NCI-H2171 (cell line): Measurements from ENCODE around the gene CHRNA9.
"Not testable (repeated sequence)": the region's sequence is repeated elsewhere in the genome, so short reads cannot be mapped to it uniquely, and the experiment has no call there.

Experiments
- DNase-seq: peaks from one replicate; lab custom pipeline; 2025; lab: John Stamatoyannopoulos, UW

CHRNA9 gene, protein sequence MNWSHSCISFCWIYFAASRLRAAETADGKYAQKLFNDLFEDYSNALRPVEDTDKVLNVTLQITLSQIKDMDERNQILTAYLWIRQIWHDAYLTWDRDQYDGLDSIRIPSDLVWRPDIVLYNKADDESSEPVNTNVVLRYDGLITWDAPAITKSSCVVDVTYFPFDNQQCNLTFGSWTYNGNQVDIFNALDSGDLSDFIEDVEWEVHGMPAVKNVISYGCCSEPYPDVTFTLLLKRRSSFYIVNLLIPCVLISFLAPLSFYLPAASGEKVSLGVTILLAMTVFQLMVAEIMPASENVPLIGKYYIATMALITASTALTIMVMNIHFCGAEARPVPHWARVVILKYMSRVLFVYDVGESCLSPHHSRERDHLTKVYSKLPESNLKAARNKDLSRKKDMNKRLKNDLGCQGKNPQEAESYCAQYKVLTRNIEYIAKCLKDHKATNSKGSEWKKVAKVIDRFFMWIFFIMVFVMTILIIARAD

DNA sequence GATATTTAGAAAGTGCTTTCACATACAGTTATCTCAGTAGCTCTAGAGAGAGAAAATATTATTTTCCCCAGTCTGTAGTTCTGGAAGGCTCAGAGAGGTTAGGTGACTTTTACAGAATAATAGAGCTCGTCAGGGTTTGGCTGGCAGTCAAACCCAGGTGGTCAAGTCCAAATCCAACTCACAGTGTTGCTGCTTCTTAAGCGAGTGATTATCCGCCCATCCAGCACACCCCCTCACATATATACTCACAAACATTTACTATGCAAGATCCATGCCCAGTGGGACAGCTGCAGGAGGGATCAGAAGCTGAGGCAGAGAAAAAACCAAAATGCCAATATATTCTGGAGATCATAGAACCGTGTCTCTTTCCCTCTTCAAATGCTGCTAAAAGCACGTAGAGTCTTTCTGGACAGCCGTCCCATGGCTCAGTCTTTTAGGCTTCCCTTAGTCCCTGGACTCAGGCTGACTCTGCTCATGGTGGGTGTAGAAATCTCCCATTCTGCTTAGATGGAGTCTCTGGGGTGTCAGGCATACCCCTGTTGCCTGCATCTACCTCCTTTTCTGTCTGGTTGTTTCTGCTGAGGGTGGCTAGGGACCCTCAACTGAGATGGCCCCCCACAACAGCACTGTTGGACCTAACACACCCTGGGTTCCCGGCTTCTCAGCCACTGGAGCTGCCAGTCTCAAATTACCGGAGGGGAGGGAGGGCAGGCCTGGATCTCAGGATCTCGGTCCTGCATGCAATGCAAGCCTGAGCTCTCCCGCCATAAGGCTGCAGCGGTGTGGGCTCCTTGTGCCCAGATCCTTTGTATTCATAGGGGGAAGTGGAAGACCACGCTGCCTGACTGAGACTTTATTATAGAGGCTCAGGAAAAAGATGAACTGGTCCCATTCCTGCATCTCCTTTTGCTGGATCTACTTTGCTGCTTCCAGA, at the start of gene CHRNA9:
Gene CHRNA9, plus strand, starts transcription at position 743 of the 934 bp plus-strand sequence. Its CDS starts 135 bp downstream, at position 878.
- DNase-seq: no peak

DNA sequence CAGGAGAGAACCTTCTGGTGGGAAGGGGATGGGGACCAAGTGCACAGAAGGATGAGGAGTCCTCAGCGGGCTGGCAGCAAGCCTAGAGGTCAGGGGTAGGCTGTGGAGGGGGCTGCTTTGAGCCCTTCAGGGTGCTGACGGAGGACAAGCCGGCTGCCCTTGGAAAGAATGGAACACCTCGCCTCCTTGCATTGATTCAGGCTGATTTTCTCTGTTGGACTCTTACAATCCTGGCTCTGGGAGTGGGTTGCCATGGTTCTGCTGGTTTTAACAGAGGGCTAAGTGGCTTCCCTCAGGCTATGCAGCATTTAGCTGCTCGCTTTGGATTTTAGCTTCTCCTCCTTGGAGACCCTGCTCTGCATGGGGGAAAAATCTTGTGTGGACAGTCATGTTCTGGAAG, 49.4 kb upstream of the CHRNA9 start:
- no peak for DNase-seq

DNA sequence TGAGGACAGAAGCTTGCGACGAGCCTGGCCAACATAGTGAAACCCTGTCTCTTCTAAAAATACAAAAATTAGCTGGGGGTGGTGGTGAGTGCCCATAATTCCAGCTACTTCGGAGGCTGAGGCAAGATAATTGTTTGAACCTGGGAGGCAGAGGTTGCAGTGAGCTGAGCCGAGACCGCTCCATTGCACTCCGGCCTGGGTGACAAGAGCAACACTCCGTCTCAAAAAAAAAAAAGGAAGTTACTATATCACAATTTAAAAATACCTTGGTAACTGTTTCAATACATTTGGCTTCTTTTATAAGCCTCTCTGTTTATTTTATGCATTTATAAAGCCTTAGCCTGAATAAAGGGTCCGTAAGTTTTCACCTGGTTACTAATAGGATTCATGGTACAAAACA, 46.6 kb upstream of the CHRNA9 start:
- no peak for DNase-seq

GRCh38 chr4:40289366-40290188, 45.6 kb upstream of the CHRNA9 start:
- DNase-seq: no peak

DNA sequence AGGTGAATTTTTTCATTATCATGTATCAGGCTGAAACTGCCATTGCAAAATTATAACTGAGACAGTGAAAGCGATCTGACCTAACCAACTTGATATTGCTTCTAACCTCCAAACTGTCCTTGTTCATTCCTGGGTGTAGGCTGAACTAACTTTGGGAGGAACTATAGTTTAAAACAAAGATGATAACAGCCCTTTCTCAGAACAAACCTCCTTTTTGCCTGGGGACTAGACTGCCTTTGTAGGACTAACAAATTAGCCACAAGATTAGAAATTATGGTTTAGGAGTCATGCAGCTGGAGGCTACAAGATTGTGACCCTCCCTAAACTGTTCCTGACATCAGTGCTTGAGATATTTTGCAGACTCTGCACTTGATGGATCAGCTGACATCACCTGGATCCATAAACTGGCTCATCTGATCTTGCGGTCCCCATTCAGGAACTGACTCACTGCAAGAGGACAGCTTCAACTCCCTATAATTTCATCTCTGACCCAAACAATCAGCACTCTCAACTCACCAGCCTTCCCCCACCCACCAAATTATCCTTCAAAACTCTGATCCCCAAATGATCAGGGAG, 44.4 kb upstream of the CHRNA9 start:
- not testable (repeated sequence) for DNase-seq

GRCh38 chr4:40292313-40292759, 42.8 kb upstream of the CHRNA9 start:
- DNase-seq: no peak

DNA sequence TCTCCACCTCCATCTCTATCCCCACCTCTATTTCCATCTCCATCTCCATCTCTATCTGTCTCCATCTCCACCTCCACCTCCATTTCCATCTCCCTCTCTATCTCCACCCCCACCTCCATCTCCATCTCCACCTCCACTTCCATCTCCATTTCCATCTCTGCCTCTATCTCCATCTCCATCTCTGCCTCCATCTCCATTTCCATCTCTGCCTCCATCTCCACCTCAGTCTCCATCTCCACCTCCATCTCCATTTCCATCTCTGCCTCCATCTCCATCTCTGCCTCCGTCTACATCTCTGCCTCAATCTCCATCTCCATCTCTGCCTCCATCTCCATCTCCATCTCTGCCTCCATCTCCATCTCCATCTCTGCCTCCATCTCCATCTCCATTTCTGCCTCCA, 40.8 kb upstream of the CHRNA9 start:
- DNase-seq: no peak

- DNase-seq: not testable (repeated sequence)
These were observed 40.1 kb upstream of the CHRNA9 start for GRCh38 chr4:40295030-40295429.

GRCh38 chr4:40295572-40295971, 39.6 kb upstream of the CHRNA9 start:
- no peak for DNase-seq

DNA sequence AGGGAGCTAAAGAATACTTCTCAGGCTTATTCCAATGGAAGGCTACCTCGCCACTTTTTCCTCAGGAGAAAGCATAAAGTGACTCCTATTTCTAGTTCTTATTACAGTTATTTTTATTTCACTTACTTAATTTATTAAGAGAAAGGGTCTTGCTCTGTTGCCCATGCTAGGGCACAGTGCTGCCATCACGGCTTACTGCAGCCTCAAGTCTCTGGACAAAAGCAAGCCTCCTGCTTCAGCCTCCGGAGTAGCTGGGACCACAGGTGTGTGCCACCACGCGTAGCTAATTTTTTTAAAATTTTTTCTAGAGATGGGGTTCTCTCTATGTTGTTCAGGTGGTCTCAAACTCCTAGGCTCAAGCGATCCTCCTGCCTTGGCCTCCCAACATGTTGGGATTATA, 36.0 kb upstream of the CHRNA9 start:
- DNase-seq: no peak

DNA sequence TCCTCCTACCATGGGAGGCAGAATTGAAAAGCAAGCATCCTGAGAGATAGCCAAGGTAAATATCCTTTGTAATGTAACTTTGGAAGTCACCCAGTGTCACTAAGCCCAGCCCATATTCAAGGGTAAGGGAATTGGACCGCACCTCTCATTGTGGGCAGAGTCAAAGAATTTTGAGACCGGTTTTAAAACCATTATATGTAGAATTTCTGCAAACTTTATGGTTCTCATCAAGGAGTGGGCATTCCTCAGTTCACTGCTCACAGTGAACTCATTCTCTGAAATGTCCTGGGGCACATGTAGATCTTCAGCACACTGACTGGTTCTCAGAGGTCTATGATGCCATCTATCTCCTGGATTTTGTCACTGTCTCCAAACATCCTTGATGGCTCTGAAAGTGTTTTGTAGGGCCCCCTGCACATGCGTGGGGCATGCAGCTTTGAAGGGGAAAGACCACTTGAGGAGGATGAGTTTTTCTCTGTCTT, 35.3 kb upstream of the CHRNA9 start:
- DNase-seq: no peak

GRCh38 chr4:40300371-40301162, 34.6 kb upstream of the CHRNA9 start:
- DNase-seq: no peak

DNA sequence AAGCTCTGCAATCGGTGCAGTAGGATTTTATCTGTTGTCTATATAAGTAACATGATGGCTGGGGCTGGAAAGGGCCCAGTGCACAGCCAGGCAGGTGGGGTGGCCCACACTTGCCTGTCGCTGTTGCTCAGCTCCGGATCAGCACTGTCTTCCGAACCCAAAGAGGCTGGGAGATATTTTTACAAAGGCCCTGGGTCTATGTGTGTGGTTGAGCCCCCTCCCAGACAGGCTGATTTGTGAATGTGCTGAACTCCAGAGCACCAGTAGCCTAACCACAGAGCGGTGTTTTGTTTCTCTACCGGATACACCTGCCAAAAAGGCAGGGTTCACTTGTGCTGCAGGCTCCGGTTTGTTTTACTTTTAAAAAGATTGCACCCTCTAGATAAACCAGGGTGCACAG, 33.5 kb upstream of the CHRNA9 start:
- no peak for DNase-seq

DNA sequence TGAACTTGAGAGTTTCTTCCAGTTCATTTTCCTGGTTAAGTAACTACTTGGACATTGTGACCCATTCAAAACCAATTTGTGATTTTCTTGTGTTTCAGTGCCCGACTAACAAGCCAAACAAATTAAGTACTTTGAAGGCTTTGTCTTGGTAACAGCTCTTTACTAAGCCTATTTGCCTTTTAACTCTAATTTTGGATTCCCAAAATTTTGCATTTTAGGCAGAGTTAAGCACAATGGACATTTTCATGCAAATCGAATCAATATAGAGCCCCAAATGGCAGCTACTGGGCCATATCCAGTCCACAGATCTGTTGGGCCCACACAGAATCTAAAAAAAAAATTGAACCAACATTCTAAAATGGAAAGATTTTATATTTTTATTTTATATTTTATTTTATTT, 31.4 kb upstream of the CHRNA9 start:
- DNase-seq: no peak

DNA sequence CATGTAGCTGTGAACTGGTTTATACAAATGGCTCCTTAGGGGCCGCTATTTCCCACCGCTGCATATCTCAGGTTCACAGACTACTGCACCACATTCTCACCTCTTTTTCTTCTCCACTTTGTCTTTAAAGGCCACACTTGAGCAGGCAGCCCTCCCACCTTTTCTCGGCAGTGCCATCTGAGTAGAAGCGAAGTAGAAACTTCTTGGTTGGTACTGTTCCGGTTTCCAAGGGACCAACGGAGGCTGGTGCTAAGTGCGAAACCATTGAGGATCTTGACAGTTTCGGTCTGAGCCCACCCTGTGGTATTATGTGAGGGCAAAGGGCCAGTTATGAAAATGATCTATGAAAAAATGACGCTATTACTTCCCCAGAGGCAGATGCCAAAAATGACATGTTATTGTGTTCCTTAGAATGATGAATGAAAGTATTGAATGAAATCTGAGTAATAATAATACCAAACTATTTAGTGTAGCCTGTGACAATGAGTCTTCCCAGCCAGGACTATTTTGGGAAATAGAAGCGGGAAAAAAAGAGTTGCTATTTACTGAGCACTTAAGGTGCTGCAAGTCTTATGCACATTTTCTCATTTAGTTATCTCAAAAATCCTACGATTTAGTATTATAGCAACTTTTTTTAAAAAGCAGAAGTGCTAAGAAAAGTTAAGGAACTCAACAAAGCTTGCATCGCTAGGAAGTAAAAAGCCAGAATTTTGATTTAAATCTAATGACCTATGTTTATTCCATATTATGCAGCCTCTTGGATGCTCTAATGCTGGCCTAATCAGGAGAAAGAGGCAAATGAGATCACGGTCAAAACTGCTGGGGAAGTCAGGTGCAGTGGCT, 29.6 kb upstream of the CHRNA9 start:
- DNase-seq: no peak

DNA sequence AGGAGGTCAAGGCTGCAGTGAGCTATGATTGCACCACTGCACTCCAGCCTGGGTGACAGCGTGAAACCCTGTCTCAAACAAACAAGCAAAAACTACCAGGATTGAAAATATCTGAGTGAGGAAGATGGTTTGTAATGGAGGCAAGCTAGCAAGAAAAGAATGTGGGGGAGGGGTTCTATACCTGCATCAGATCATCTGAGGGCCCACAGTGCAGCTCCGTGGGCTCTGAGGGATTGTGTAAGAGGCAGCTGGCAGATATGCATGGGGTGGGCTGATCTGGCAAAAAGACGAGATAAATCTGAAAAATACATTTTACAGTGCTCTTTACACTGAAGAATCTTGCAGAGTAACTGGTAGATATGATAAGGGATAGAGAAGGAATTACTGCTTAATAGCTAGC, 28.9 kb upstream of the CHRNA9 start:
- no peak for DNase-seq

GRCh38 chr4:40306976-40307375, 28.2 kb upstream of the CHRNA9 start:
- no peak for DNase-seq

DNA sequence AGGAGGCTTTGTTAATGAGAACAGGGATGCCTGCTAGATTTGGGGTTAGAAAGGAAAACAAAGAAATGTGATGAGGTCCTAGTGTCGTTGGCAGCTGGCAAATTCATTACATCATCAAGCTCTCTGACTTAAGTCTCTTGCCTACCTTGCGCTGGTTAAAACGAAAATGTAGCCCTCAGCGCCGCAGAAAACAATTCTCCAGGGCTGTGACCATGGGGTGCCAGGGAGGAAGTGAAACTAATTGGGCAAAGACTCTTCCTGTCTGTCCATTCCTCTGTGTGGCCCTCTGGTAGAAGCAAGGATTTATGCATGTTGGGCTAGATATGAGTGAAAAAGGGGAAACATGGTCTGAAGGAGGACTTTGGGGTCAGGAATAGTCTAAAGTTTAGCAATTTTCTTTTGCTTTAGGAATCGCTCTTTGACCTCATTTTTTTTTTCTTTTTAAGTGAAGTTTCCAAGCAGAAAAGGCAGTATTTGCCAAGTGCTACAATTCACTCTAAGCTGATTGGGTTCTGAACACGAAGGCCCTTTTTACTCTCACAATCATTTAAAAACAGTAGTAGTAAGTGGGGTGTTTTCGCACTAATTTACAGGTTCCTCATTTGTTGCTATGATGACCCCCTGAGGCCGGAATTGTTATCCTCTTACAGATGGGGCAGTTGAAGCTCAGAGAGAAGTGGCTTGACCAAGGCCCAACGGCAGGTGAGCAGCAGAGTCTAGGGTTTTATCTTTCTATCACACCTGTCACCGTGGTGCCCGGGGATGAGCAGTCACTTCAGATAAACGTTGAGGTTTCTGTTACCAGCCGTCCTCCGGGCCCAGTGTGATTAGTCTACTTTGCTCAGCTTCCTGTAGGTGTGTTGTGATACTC, 27.3 kb upstream of the CHRNA9 start:
- DNase-seq: no peak
